ENCODE measurements around the gene NBEA.
"Not testable (repeated sequence)": the region's sequence is repeated elsewhere in the genome, so short reads cannot be mapped to it uniquely, and the experiment has no call there.

NBEA gene, protein sequence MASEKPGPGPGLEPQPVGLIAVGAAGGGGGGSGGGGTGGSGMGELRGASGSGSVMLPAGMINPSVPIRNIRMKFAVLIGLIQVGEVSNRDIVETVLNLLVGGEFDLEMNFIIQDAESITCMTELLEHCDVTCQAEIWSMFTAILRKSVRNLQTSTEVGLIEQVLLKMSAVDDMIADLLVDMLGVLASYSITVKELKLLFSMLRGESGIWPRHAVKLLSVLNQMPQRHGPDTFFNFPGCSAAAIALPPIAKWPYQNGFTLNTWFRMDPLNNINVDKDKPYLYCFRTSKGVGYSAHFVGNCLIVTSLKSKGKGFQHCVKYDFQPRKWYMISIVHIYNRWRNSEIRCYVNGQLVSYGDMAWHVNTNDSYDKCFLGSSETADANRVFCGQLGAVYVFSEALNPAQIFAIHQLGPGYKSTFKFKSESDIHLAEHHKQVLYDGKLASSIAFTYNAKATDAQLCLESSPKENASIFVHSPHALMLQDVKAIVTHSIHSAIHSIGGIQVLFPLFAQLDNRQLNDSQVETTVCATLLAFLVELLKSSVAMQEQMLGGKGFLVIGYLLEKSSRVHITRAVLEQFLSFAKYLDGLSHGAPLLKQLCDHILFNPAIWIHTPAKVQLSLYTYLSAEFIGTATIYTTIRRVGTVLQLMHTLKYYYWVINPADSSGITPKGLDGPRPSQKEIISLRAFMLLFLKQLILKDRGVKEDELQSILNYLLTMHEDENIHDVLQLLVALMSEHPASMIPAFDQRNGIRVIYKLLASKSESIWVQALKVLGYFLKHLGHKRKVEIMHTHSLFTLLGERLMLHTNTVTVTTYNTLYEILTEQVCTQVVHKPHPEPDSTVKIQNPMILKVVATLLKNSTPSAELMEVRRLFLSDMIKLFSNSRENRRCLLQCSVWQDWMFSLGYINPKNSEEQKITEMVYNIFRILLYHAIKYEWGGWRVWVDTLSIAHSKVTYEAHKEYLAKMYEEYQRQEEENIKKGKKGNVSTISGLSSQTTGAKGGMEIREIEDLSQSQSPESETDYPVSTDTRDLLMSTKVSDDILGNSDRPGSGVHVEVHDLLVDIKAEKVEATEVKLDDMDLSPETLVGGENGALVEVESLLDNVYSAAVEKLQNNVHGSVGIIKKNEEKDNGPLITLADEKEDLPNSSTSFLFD (N-terminal part only)

DNA sequence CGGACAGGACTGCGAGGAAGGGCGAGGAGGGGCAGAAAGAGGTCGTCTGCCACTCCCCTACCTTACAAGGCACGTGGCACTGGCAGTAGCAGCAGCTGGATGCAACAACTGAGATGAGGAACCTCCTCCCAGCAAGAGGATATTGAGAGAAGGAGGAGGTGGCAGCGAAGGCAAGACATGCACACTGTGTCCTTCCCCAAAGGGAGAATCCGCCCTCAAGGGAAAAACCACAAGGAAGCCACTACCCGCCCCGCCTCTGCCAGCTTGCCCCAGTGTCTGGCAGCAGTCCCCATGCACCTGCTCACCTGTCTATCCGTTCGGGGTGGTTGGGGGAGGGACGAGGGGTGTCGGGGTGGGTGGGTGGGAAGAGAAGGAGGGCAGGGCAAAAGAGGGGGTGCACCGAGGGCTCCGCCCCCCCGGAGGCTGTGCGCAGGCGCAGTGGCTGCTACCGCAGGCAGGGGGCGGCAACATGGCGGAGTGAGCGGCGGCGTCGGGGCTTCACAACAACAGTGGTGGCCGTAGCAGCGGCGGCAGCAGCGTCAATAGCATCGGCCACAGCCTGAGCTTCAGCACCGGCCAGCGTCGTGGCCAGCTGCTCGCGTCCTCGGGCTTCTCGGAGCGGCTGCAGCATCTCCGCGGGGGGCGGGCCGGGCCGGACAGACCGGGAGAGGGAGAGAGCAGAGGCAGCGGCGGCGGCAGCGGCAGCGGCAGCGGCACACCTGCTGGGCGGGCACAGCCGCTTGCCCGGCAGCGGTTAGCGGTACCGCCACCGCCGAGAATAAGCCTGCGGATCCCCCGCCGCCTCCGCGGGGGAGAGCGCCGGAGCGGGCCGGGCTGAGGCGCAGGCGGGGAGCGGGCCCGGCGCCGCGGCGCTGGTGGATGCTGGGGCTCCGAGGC, at the start of gene NBEA:
TSS of gene NBEA (plus strand) at position 436 of the 897 bp plus-strand sequence. CDS start 551 bp downstream, outside the sequence.
- peak; percentile 84 for DNase-seq (ENCODE audit: low spot score)

- DNase-seq (ENCODE audit: low spot score), result no peak
These were observed 47.3 kb upstream of the NBEA start for GRCh38 chr13:34894756-34895155.

DNA sequence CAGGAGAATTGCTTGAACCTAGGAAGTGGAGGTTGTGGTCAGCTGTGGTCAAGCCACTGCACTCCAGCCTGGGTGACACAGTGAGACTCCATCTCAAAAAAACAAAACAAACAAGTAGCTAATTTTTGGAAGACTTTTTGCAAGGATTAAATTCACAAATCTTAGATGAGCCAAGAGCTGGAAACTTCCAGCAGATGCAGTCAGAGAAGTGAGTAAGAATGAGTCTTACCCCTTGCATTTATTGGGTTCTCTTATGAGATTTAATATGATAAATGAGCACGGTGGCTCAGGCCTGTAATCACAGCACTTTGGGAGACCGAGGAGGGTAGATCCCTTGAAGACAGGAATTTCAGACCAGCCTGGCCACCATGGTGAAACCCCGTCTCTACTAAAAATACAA, 44.9 kb upstream of the NBEA start:
- no peak for DNase-seq (ENCODE audit: low spot score)

DNA sequence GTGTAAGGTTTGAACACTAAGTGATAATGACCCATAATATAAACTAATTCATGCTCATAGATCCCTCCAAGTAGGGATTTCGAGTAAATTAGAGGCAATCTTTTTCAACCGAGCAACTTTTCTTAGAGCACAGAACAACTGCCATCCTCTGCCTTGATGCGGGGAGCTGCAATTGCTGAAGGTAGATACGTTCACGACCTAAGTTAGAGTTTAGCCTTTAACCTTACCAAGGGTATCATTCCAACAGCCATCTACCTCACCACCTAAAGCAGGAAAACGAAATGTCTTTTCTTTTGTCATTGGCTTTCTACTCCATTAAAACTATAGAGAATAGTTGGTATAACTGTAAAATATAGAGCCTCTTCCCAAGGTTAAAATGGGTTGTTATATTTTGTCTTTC, 42.2 kb upstream of the NBEA start:
- DNase-seq (ENCODE audit: low spot score), result no peak

DNA sequence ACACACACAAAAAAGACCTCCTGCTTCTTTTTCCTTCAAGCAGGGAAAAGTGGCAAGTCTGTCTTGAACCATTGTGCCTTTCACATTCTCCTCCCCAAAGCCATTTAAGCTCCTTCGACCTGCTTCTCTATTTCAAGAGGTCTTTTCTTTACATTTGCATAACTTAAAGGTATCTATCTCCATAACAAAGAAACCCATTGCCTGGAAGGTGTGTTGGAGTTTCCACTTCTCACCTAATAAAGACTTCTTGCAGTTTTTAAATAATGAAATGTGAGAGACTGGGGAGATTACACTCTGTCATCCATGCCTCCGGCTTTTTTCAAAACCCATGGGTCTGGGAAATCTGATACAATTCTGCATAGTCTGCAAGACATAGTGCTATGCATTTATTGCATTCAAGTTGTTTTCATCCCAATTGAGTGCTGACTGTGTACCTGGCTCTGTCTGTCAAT, 41.8 kb upstream of the NBEA start:
- DNase-seq (ENCODE audit: low spot score), result no peak

GRCh38 chr13:34901572-34901971, 40.5 kb upstream of the NBEA start:
- DNase-seq (ENCODE audit: low spot score), result no peak

GRCh38 chr13:34911159-34911558, 30.9 kb upstream of the NBEA start:
- no peak for DNase-seq (ENCODE audit: low spot score)

- DNase-seq (ENCODE audit: low spot score), result peak; percentile 35
These were observed 29.0 kb upstream of the NBEA start for GRCh38 chr13:34913040-34913439.

DNA sequence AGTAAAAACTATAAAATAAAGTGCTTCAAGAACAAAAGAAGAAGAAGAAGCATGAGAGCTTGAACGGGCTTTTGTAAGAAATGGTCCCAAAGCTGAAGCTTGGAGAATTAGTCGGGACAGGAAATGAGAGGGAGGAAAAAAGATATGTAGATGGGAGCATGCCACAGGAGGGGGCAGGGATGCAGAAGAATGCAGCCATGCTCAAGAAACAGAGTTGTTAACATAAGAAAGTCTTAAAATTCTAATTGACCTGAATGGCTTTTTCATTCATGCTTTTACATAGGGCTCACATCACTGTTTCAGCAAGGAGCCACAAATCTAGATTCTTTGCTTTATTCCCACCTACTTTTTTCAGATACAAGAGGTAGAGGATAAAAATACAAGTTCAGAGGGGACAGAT, 27.7 kb upstream of the NBEA start:
- no peak for DNase-seq (ENCODE audit: low spot score)

GRCh38 chr13:34926508-34926907, 15.6 kb upstream of the NBEA start:
- DNase-seq (ENCODE audit: low spot score), result peak; percentile 25

DNA sequence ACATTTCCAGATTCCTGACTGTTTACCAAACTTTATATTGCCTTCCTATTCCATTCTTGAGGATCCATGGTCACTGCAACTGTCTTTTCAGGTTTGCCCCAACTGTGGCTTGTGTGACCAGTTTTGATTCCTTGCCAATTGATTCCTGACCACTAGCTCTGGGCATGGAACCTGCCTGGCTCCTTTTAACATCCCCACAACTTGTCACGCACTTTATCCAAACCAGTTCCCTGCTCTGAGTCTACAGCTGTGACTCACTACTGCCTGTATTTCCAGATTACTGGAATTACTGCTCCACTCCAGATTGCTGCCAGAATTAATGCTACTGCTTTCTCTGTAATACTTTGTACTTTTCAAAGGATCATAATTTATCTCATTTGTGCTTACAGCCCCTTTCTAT, 13.4 kb upstream of the NBEA start:
- not testable (repeated sequence) for DNase-seq (ENCODE audit: low spot score)

GRCh38 chr13:34931572-34931971, 10.5 kb upstream of the NBEA start:
- no peak for DNase-seq (ENCODE audit: low spot score)

- no peak for DNase-seq (ENCODE audit: low spot score)
These were observed 8.7 kb upstream of the NBEA start for GRCh38 chr13:34933349-34933748.

GRCh38 chr13:34933786-34934185, 8.3 kb upstream of the NBEA start:
- DNase-seq (ENCODE audit: low spot score), result no peak

DNA sequence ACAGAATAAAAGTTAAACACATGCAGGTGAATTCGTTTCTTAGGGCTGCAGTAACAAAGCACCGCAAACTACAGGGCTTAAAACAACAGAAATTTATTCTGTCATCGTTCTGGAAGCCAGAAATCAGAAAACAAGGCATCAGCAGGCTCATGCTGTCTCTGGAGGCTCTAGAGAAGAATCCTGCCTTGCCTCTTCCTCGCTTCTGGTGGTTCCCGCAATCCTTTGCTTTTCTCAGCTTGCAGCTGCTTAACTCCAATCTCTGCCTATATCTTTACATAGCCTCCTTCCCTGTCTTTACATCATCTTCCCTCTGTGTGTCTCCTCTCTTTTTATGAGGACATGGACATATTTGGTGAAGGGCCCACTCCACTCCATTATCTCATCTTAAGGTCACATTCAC, 6.2 kb upstream of the NBEA start:
- no peak for DNase-seq (ENCODE audit: low spot score)

DNA sequence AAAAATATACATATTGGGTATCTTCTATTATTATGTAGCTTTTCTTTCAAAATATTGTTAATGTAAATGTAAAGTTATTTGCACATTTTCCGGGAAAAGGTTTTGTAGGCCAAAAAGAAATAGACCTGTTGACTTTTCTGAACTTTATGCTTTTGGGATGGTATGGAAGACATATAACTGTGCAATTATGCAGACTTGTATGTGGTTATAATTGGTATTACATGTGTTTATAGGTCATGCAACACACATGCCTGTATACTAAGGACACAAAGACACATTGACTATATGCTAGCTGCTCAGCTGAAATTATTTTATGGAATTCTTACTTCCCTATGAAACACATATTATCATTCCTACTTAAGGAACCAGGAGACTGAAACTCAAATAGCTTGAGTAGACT, 2.3 kb upstream of the NBEA start:
- DNase-seq (ENCODE audit: low spot score), result no peak

- no peak for DNase-seq (ENCODE audit: low spot score)
These were observed 635 bp upstream of the NBEA start for GRCh38 chr13:34941436-34941834.

GRCh38 chr13:34942732-34943435, 814 bp downstream of the NBEA start:
- DNase-seq (ENCODE audit: low spot score), result peak; percentile 43

DNA sequence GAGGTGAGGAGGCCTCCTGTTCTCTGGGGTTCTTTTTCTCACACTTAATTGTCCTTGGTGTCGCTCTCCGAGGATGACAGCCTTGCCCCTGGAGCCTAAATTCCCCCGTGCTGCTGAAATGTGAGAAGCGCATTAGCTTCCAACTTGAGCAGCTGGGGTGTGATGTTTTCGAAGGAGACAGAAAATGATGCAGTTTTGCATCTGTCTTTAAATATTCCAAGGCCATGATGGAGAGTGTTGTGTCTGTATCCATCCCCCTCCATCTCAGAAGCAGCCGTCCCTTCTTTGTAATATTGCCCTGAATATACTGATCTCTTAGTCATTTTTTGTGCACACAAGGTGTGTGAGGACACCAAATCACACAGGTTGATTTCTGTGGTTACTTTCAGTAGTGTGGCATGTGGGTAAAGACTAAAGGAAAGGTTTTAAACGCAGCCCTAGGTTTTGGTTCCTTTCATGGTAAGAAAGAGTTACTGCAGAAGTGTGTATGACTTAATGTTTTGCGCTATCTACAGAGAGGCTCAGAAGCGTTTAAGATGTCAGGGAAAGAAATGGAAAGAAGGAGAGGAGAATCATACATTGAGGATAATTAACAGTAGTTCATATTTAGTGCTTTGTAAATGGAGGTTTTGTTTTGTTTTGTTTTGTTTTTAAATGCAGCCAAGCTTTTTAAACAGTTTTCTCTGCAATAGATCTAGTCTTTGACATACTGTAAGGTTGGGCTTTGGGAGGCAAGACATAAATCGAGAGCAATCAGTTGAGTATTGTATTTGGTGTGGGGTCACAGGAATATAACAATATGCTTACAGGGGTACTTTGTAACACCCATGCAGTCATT, 1.6 kb downstream of the NBEA start:
- peak; percentile 13 for DNase-seq (ENCODE audit: low spot score)

DNA sequence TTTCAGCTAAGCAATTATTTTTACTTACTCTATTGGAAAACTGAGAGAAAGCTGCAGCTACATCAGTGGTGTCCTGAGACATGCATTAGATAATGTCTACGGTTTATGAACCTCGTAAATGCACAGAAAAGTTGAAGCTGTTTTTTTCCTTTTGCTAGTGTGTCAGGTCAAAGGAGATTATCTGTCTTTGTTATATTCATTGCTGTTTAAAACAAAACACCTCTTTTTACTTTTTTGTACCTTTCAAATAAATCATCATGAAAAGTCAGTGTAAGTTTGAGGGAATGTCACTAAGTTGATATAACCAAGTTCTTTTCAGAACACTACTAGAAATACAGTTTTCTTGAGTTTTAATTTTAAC, 2.2 kb downstream of the NBEA start:
- DNase-seq (ENCODE audit: low spot score), result no peak
